GM03348 (cell line): ENCODE measurements around the gene FCGR3B.
A peak's percentile ranks its signal among the peaks of the same experiment; 100 is the strongest.
"Not testable (repeated sequence)": the region's sequence is repeated elsewhere in the genome, so short reads cannot be mapped to it uniquely, and the experiment has no call there.

Source experiments
- DNase-seq: peaks from one replicate; pipeline ENCODE4 v3.0.0; 2012; ENCODE audit warnings: low spot score

The FCGR3B gene

GRCh38 chr1:161605762-161606540, 25.0 kb downstream of the FCGR3B start:
- peak; percentile 89 for DNase-seq

GRCh38 chr1:161605024-161605423, 26.0 kb downstream of the FCGR3B start:
- not testable (repeated sequence) for DNase-seq

- not testable (repeated sequence) for DNase-seq
Measured at GRCh38 chr1:161597077-161597476, 33.9 kb downstream of the FCGR3B start.

GRCh38 chr1:161595583-161595982, 35.4 kb downstream of the FCGR3B start:
- DNase-seq = not testable (repeated sequence)

GRCh38 chr1:161595173-161595572, 35.8 kb downstream of the FCGR3B start:
- not testable (repeated sequence) for DNase-seq

- DNase-seq = not testable (repeated sequence)
Measured at GRCh38 chr1:161594269-161594984, 36.5 kb downstream of the FCGR3B start.

GRCh38 chr1:161593092-161593755, 37.8 kb downstream of the FCGR3B start:
- DNase-seq = not testable (repeated sequence)

- not testable (repeated sequence) for DNase-seq
Measured at GRCh38 chr1:161592586-161592985, 38.4 kb downstream of the FCGR3B start.

- DNase-seq = not testable (repeated sequence)
Measured at GRCh38 chr1:161589920-161590319, 41.1 kb downstream of the FCGR3B start.

GRCh38 chr1:161589365-161589764, 41.6 kb downstream of the FCGR3B start:
- not testable (repeated sequence) for DNase-seq

- not testable (repeated sequence) for DNase-seq
Measured at GRCh38 chr1:161588596-161588995, 42.4 kb downstream of the FCGR3B start.

GRCh38 chr1:161582882-161583281, 48.1 kb downstream of the FCGR3B start:
- DNase-seq = not testable (repeated sequence)

GRCh38 chr1:161580879-161581537, 50.0 kb downstream of the FCGR3B start:
- DNase-seq = not testable (repeated sequence)

- not testable (repeated sequence) for DNase-seq
Measured at GRCh38 chr1:161579856-161580507, 51.0 kb downstream of the FCGR3B start.

GRCh38 chr1:161576676-161577075, 54.3 kb downstream of the FCGR3B start:
- not testable (repeated sequence) for DNase-seq
